Heart right ventricle (tissue), 16 donors: ENCODE measurements around the gene FGF5. TPM values are rescaled to one million over a fixed set of nuclear protein-coding genes. Genes with fewer than 3 reads are reported as not detected.
"Not testable (repeated sequence)": the region's sequence is repeated elsewhere in the genome, so short reads cannot be mapped to it uniquely, and the experiment has no call there.

Experiments
- ATAC-seq, 8 donors: fragments of 200-7000 bp; cut with Tn5 transposase; one replicate each; pipeline ENCODE4 v1.9.1; 2020; ENCODE audit warnings: mild to moderate bottlenecking in 8 of 8, moderate library complexity in 8 of 8, moderate number of reproducible peaks in 1 of 8
- DNase-seq, 2 donors: peaks; one replicate each; pipeline ENCODE4 v3.0.0-alpha.2; 2020
- H3K27ac ChIP-seq, 10 donors: fragments of 200-600 bp; sonication (generic) in 2 of 10; one replicate each; pipeline versions ENCODE4 v1.5.0 to v1.8.0; 2020 to 2022; ENCODE audit warnings: mild to moderate bottlenecking in 3 of 10
- H3K27me3 ChIP-seq, 7 donors: fragments of 200-600 bp; one replicate each; pipeline ENCODE4 v1.8.0; 2021 to 2022; ENCODE audit warnings: mild to moderate bottlenecking in 2 of 7
- H3K36me3 ChIP-seq, 9 donors: fragments of 200-600 bp; sonication (generic) in 1 of 9; one replicate each; pipeline versions ENCODE4 v1.5.0 to v1.8.0; 2020 to 2022; ENCODE audit warnings: mild to moderate bottlenecking in 2 of 9
- H3K4me1 ChIP-seq, 9 donors: fragments of 200-600 bp; sonication (generic) in 1 of 9; one replicate each; pipeline versions ENCODE4 v1.5.0 to v1.8.0; 2020 to 2022; ENCODE audit warnings: mild to moderate bottlenecking in 4 of 9
- H3K4me3 ChIP-seq, 10 donors: fragments of 200-600 bp; sonication (generic) in 2 of 10; one replicate each; pipeline versions ENCODE4 v1.5.0 to v1.8.0; 2020 to 2022; ENCODE audit warnings: mild to moderate bottlenecking in 7 of 10, moderate library complexity in 2 of 10
- H3K9me3 ChIP-seq, 11 donors: fragments of 200-600 bp in 10 of 11; sonication (generic) in 2 of 11; one replicate each; pipeline versions ENCODE4 v1.5.0 to v1.8.0; 2013 to 2022; ENCODE audit warnings: mild to moderate bottlenecking in 2 of 11, control low read depth in 1 of 11, moderate library complexity in 1 of 11
- CTCF ChIP-seq, 9 donors: fragments of 200-600 bp; sonication (generic) in 2 of 9; IDR thresholded peaks; one replicate each; pipeline versions ENCODE4 v1.5.0 to v1.8.0; 2021 to 2022; ENCODE audit warnings: antibody characterized with exemption in 9 of 9, mild to moderate bottlenecking in 5 of 9, moderate library complexity in 1 of 9
- WGBS, 2 donors: extraction: QIAGEN DNeasy Blood & Tissue Kit; methylation state at CpG; one replicate each; pipeline ENCODE4 v1.1.7; 2013; ENCODE audit warnings: inconsistent platforms in 1 of 2; 5-methylcytosine and 5-hydroxymethylcytosine counted together
- intact Hi-C, 10 donors: fragments of 100-400 bp; cut with DNase I; formaldehyde crosslinking; loops; one replicate each; pipeline versions ENCODE4 v1.11.1 to v1.14.2; 2022
- polyA plus RNA-seq, 2 donors: library from polyadenylated mRNA; stranded (reverse); fragments of 200-250 nt; gene quantifications; one replicate each; pipeline ENCODE4 v1.2.3, GENCODE V29; 2013
- total RNA-seq, 10 donors: library from RNA; stranded (reverse); fragmentation: NEBNext Ultra II Directional in 3 of 10; extraction: Animal tissue kit (Norgen Biotek cat#: 25700) in 3 of 10; gene quantifications; one replicate each; pipeline versions ENCODE4 v1.2.1 to v1.2.4, GENCODE V29; 2021 to 2023
- donor health status: Arrhythmogenic right ventricular cardiomyopathy.
- donor health status: ischemic (EF 13 %, LVEDD 7.1; RV severe dilation, severe dysfunction).
- donor health status: healthy with polysubstance abuse.
- donor health status: DM: no; HTN: yes; CAD: no.
- donor health status: DM: no; HTN: no; CAD: no.
- donor health status: ischemic (EF 25% LVEDD 6.9; RV normal size, moderate dysfunction).
- donor health status: ischemic (EF 25% LVEDD 5.7; RV mildly dilated, moderate dysfunction).
- donor health status: healthy.
- donor health status: DM: yes; HTN: yes; CAD: no.
- donor health status: Ischemic cardiomyopathy.
- donor health status: ischemic (EF 35%, LVEDD 5.7; RV mildly dilated, moderate dysfunction).
- donor health status: nonischemic (EF 11% LVEDD 7.7; RV severe dilation, severe dysfunction).
- donor health status: DM: yes; HTN: yes; CAD: no.
- donor health status: PGD.
- donor health status: ischemic (EF 29% LVEDD 5.4; RV normal size, mild dysfunction).
- donor health status: nonischemic (EF 23%, LVEDD 6.1; RV moderate dilation, normal function).

Gene FGF5
- total and polyA plus RNA-seq, 12 donors: 0.05 to 1.0 (median 0.51) TPM; not detected in 3

- H3K9me3 ChIP-seq: no peaks in the 10 kb centered on the region
- no peak overlapping the region for H3K27ac ChIP-seq
- WGBS, 2 donors: 44% methylated on average over 7 of the region's 7 CpGs
- peaks cover 0 to 17% (median 7%) of the 10 kb centered on the region in 7 donors for H3K27me3 ChIP-seq
- no peak for TF ChIP-seq CTCF (IDR thresholded peaks at IDR 0.05)
- intact Hi-C loops: no loop called here
- ATAC-seq (no peak), DNase-seq (no peak)
- H3K4me3 ChIP-seq: no peak overlapping the region
- no peaks in the 10 kb centered on the region for H3K36me3 ChIP-seq
- H3K4me1 ChIP-seq: no peaks in the 10 kb centered on the region
Observed at GRCh38 chr4:80286451-80286850, 20.0 kb downstream of the FGF5 start.

DNA sequence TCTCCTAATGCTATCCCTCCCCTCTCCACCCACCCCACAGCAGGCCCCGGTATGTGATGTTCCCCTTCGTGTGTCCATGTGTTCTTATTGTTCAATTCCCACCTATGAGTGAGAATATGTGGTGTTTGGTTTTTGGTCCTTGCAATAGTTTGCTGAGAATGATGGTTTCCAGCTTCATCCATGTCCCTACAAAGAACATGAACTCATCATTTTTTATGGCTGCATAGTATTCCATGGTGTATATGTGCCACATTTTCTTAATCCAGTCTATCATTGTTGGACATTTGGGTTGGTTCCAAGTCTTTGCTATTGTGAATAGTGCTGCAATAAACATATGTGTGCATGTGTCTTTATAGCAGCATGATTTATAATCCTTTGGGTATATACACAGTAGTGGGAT, 24.2 kb downstream of the FGF5 start:
- H3K27me3 ChIP-seq: peaks cover 0 to 19% (median 4%) of the 10 kb centered on the region in 7 donors
- H3K9me3 ChIP-seq, H3K4me3 ChIP-seq, H3K27ac ChIP-seq, ATAC-seq, H3K36me3 ChIP-seq, DNase-seq, intact Hi-C loops, H3K4me1 ChIP-seq: not testable (repeated sequence)
- 96% methylated on average over 2 of the region's 2 CpGs for WGBS, 2 donors

DNA sequence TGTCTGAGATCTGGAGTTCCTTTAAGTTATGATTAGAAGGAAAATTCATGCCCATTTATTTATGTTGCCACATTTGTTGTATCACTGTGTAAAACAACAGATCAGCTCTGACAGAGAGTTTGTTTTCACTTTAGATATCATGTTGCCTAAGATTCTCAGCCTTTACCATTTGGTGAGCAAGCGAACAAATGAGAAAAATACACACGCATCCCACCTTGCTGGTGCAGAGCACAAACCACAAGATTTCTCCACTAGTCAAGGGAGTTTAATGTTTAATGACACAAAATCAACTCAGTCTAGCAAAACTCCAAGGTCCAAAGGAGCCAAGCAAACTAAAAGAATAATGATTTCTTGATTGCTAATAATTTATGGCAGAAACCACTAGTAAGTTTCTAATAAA, 27.7 kb downstream of the FGF5 start:
- Histone ChIP-seq H3K27ac (no peak overlapping the region), H3K36me3 (no peaks in the 10 kb centered on the region), H3K27me3 (peaks cover 0 to 5% (median 0%) of the 10 kb centered on the region in 7 donors), H3K4me1 (no peaks in the 10 kb centered on the region), H3K4me3 (no peak overlapping the region), H3K9me3 (no peaks in the 10 kb centered on the region)
- no peak for ATAC-seq
- no peak for TF ChIP-seq CTCF (IDR thresholded peaks at IDR 0.05)
- DNase-seq: no peak
- intact Hi-C loops: no loop called here
- 87 to 97% methylated on average over 2 of the region's 2 CpGs for WGBS, 2 donors

GRCh38 chr4:80295336-80295735, 28.9 kb downstream of the FGF5 start:
- Histone ChIP-seq H3K27ac (no peak overlapping the region), H3K9me3 (no peaks in the 10 kb centered on the region), H3K36me3 (no peaks in the 10 kb centered on the region), H3K4me1 (no peaks in the 10 kb centered on the region), H3K4me3 (no peak overlapping the region), H3K27me3 (peaks cover 0 to 5% (median 0%) of the 10 kb centered on the region in 7 donors)
- intact Hi-C loops: no loop called here
- 65% methylated on average over 3 of the region's 3 CpGs for WGBS, 2 donors
- DNase-seq (no peak), ATAC-seq (no peak)
- no peak for TF ChIP-seq CTCF (IDR thresholded peaks at IDR 0.05)

DNA sequence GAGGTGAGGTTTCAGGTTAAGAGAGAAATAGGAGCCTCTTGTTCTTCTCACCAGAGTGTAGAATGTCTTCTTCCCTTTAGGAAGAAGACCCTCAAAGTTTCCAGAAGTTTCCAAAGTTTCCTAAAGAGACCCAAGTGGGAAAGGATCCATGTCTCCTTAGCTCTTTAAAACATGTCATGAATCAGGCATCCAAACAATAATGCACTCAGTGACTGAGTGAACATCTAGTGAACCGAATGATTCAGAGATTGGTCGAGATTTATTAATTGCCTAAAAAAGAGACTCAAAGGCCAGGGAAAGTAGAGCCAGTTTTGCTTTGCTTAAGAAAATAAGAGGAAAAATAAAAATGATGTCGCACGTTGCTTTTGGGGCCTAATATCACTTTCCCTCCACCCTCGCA, 29.4 kb downstream of the FGF5 start:
- ATAC-seq (no peak), DNase-seq (no peak)
- 78 to 85% methylated on average over 5 of the region's 5 CpGs for WGBS, 2 donors
- peaks cover 0 to 5% (median 0%) of the 10 kb centered on the region in 7 donors for H3K27me3 ChIP-seq
- intact Hi-C loops: no loop called here
- H3K4me3 ChIP-seq: no peak overlapping the region
- TF ChIP-seq CTCF (IDR thresholded peaks at IDR 0.05): no peak
- no peak overlapping the region for H3K27ac ChIP-seq
- no peaks in the 10 kb centered on the region for H3K36me3 ChIP-seq
- H3K9me3 ChIP-seq: no peaks in the 10 kb centered on the region
- no peaks in the 10 kb centered on the region for H3K4me1 ChIP-seq
